Stimulated activated CD4-positive, alpha-beta T cell treated with anti-CD3 and anti-CD28 coated beads, Interleukin-12 subunit alpha, Interleukin-12 subunit beta, amount 100 ng/mL, for 24 hours (primary cell): ENCODE data around the gene MACF1.
"Not testable (repeated sequence)": the region's sequence is repeated elsewhere in the genome, so short reads cannot be mapped to it uniquely, and the experiment has no call there.

Experiments used
- DNase-seq, 2 experiments: peaks; one replicate each; pipeline ENCODE4 v3.0.0-alpha.2; 2020; ENCODE audit warnings: low read depth in 2 of 2

MACF1 gene

GRCh38 chr1:39204441-39205081 lies at the start of gene MACF1:
Gene MACF1, plus strand, starts transcription at chr1:39204695. Its CDS starts 328 bp downstream, at chr1:39205023.
- no peak for DNase-seq

GRCh38 chr1:39157304-39157703 lies 47.2 kb upstream of the MACF1 start:
- DNase-seq: no peak

GRCh38 chr1:39158327-39159086 lies 46.0 kb upstream of the MACF1 start:
- no peak for DNase-seq

GRCh38 chr1:39159224-39160036 lies 45.1 kb upstream of the MACF1 start:
- no peak for DNase-seq

- no peak for DNase-seq
Measured at GRCh38 chr1:39160703-39161102, 43.8 kb upstream of the MACF1 start.

GRCh38 chr1:39161811-39162210 lies 42.7 kb upstream of the MACF1 start:
- DNase-seq: not testable (repeated sequence)

- no peak for DNase-seq
Measured at GRCh38 chr1:39163469-39163868, 41.0 kb upstream of the MACF1 start.

GRCh38 chr1:39164256-39164655 lies 40.2 kb upstream of the MACF1 start:
- no peak for DNase-seq

- DNase-seq: no peak
Measured at GRCh38 chr1:39165049-39165448, 39.4 kb upstream of the MACF1 start.

- no peak for DNase-seq
Measured at GRCh38 chr1:39165488-39165887, 39.0 kb upstream of the MACF1 start.

GRCh38 chr1:39167632-39168209 lies 36.8 kb upstream of the MACF1 start:
- no peak for DNase-seq

- no peak for DNase-seq
Measured at GRCh38 chr1:39168301-39169080, 36.0 kb upstream of the MACF1 start.

- DNase-seq: no peak
Measured at GRCh38 chr1:39170731-39171667, 33.5 kb upstream of the MACF1 start.

GRCh38 chr1:39173119-39173994 lies 31.1 kb upstream of the MACF1 start:
- no peak for DNase-seq

GRCh38 chr1:39173995-39174380 lies 30.5 kb upstream of the MACF1 start:
- DNase-seq: no peak

- DNase-seq: no peak
Measured at GRCh38 chr1:39174390-39175081, 30.0 kb upstream of the MACF1 start.

- DNase-seq: no peak
Measured at GRCh38 chr1:39177706-39178105, 26.8 kb upstream of the MACF1 start.

GRCh38 chr1:39178541-39179431 lies 25.7 kb upstream of the MACF1 start:
- DNase-seq: no peak
